Astrocyte (in vitro differentiated cells and primary cell): ENCODE results near the gene LMX1A. TPM values are rescaled to one million over a fixed set of nuclear protein-coding genes. Genes with fewer than 3 reads are reported as not detected.

Experiments used
- DNase-seq: peaks from one replicate; pipeline ENCODE4 v3.0.0-alpha.2; 2010; ENCODE audit warnings: low read depth
- FAIRE-seq: peaks from 2 replicates; lab custom pipeline; 2011; peaks lifted over from hg19 to GRCh38; lab: Jason Lieb, UNC
- H2AFZ ChIP-seq: 2 replicates; pipeline ENCODE4 v1.6.0; 2012; ENCODE audit warnings: low read depth, low read length, inconsistent platforms
- H3K27ac ChIP-seq: 2 replicates; pipeline ENCODE4 v1.5.1; 2011; ENCODE audit warnings: low read depth, low read length, inconsistent platforms
- H3K27me3 ChIP-seq: 2 replicates; pipeline ENCODE4 v1.6.0; 2011; ENCODE audit warnings: low read length, inconsistent platforms; ENCODE audit not compliant: insufficient read depth
- H3K36me3 ChIP-seq: 2 replicates; pipeline ENCODE4 v1.5.1; 2011; ENCODE audit warnings: low read length, inconsistent platforms; ENCODE audit not compliant: insufficient read depth
- H3K4me1 ChIP-seq: 2 replicates; pipeline ENCODE4 v1.5.1; 2011; ENCODE audit warnings: low read length, inconsistent platforms; ENCODE audit not compliant: insufficient read depth
- H3K4me2 ChIP-seq: 2 replicates; pipeline ENCODE4 v1.6.0; 2012; ENCODE audit warnings: low read length, inconsistent platforms
- H3K4me3 ChIP-seq: 2 replicates; pipeline ENCODE4 v1.5.1; 2011; ENCODE audit warnings: low read depth, mild to moderate bottlenecking, low read length, inconsistent platforms; ENCODE audit not compliant: insufficient read depth
- H3K79me2 ChIP-seq: 2 replicates; pipeline ENCODE4 v1.6.0; 2012; ENCODE audit warnings: mild to moderate bottlenecking, low read length, inconsistent platforms; ENCODE audit not compliant: insufficient read depth
- H3K9ac ChIP-seq: 2 replicates; pipeline ENCODE4 v1.6.0; 2012; ENCODE audit warnings: mild to moderate bottlenecking, low read length, inconsistent platforms
- H3K9me3 ChIP-seq: 2 replicates; pipeline ENCODE4 v1.5.1; 2012; ENCODE audit warnings: low read depth, mild to moderate bottlenecking, low read length, inconsistent platforms; ENCODE audit not compliant: insufficient read depth
- H4K20me1 ChIP-seq: 2 replicates; pipeline ENCODE4 v1.6.0; 2012; ENCODE audit warnings: low read length, inconsistent platforms; ENCODE audit not compliant: insufficient read depth
- H3K27ac Mint-ChIP-seq: one replicate; pipeline ENCODE4 v1.8.0; 2021; ENCODE audit warnings: mild to moderate bottlenecking, mixed read lengths; ENCODE audit not compliant: unreplicated experiment
- H3K27me3 Mint-ChIP-seq: one replicate; pipeline ENCODE4 v1.8.0; 2021; ENCODE audit warnings: low read depth, mixed read lengths; ENCODE audit not compliant: unreplicated experiment
- H3K36me3 Mint-ChIP-seq: one replicate; pipeline ENCODE4 v1.8.0; 2021; ENCODE audit warnings: low read depth, mixed read lengths; ENCODE audit not compliant: unreplicated experiment
- H3K4me1 Mint-ChIP-seq: one replicate; pipeline ENCODE4 v1.8.0; 2021; ENCODE audit warnings: low read depth, mixed read lengths; ENCODE audit not compliant: unreplicated experiment
- H3K4me3 Mint-ChIP-seq: one replicate; pipeline ENCODE4 v1.8.0; 2021; ENCODE audit warnings: mild to moderate bottlenecking, moderate library complexity, mixed read lengths; ENCODE audit not compliant: unreplicated experiment
- H3K9me3 Mint-ChIP-seq: one replicate; pipeline ENCODE4 v1.8.0; 2021; ENCODE audit warnings: mild to moderate bottlenecking, mixed read lengths; ENCODE audit not compliant: unreplicated experiment
- CTCF ChIP-seq: IDR thresholded peaks from 2 replicates; pipeline ENCODE4 v1.5.1; 2011; ENCODE audit warnings: low read depth, mild to moderate bottlenecking, inconsistent platforms, low read length, moderate library complexity; ENCODE audit not compliant: insufficient read depth
- EZH2 ChIP-seq: IDR thresholded peaks from 2 replicates; pipeline ENCODE4 v1.6.1; 2012; ENCODE audit warnings: mild to moderate bottlenecking, low read length, inconsistent platforms; ENCODE audit not compliant: insufficient read depth
- total RNA-seq: library from RNA; stranded (reverse); gene quantifications from 2 replicates; pipeline ENCODE4 v1.2.1, GENCODE V29; 2021

Gene LMX1A
- total RNA-seq, 1 donor from 2014 or later: not detected

- no peak overlapping the region for H3K4me2 ChIP-seq
- H3K4me1 Mint-ChIP-seq: no peaks in the 10 kb centered on the region
Measured at GRCh38 chr1:165216254-165216653, 140.3 kb downstream of the LMX1A start.

DNA sequence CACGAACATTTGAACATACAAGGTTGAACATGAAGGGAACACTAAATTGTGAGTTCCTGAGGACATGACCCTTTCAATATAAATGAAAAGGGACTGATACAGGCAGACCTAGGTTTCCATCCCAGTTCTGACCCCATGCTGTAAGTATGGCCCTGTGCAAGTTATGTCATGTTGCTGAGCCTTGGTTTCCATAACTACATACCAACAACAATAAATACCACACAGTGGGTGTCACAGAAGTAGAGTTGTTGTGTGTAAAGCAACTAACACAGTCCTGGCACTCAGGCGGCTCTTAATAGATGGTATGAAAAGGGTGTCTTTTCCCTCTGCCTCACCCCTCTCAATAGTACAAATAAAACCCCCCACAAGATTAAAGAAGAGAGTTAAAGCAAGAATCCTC lies 140.8 kb downstream of the LMX1A start:
- Histone ChIP-seq H3K36me3 (no peaks in the 10 kb centered on the region), H3K4me1 (no peaks in the 10 kb centered on the region), H4K20me1 (no peaks in the 10 kb centered on the region), H3K27ac (no peak overlapping the region), H3K9ac (no peak overlapping the region), H3K9me3 (no peaks in the 10 kb centered on the region), H2AFZ (no peak overlapping the region), H3K79me2 (no peaks in the 10 kb centered on the region), H3K4me3 (no peak overlapping the region), H3K27me3 (no peaks in the 10 kb centered on the region), H3K4me2 (no peak overlapping the region)
- peaks cover 3% of the 10 kb centered on the region for H3K9me3 Mint-ChIP-seq
- DNase-seq (no peak), FAIRE-seq (no peak)
- H3K27me3 Mint-ChIP-seq: peaks cover 32% of the 10 kb centered on the region
- H3K36me3 Mint-ChIP-seq: no peaks in the 10 kb centered on the region
- no peak overlapping the region for H3K4me3 Mint-ChIP-seq
- H3K27ac Mint-ChIP-seq: no peak overlapping the region
- no peaks in the 10 kb centered on the region for H3K4me1 Mint-ChIP-seq
- no peak for TF ChIP-seq EZH2
- TF ChIP-seq CTCF: no peak

More at GRCh38 chr1:165216254-165216653, 140.3 kb downstream of the LMX1A start:
- Mint-ChIP-seq H3K27ac (no peak overlapping the region), H3K9me3 (peaks cover 3% of the 10 kb centered on the region), H3K4me3 (no peak overlapping the region), H3K36me3 (no peaks in the 10 kb centered on the region), H3K27me3 (peaks cover 34% of the 10 kb centered on the region)
- FAIRE-seq (no peak), DNase-seq (no peak)
- H3K4me1 ChIP-seq: no peaks in the 10 kb centered on the region
- H3K9ac ChIP-seq: no peak overlapping the region
- no peak overlapping the region for H3K4me3 ChIP-seq
- H3K9me3 ChIP-seq: no peaks in the 10 kb centered on the region
- H3K27me3 ChIP-seq: no peaks in the 10 kb centered on the region
- H4K20me1 ChIP-seq: no peaks in the 10 kb centered on the region
- H2AFZ ChIP-seq: no peak overlapping the region
- TF ChIP-seq EZH2 (no peak), CTCF (no peak)
- H3K79me2 ChIP-seq: no peaks in the 10 kb centered on the region
- H3K36me3 ChIP-seq: no peaks in the 10 kb centered on the region
- H3K27ac ChIP-seq: no peak overlapping the region

GRCh38 chr1:165212229-165212628 lies 144.3 kb downstream of the LMX1A start:
- Histone ChIP-seq H3K27ac (no peak overlapping the region), H3K4me1 (no peaks in the 10 kb centered on the region), H3K9me3 (no peaks in the 10 kb centered on the region), H3K79me2 (no peaks in the 10 kb centered on the region), H3K4me2 (no peak overlapping the region), H3K4me3 (no peak overlapping the region), H2AFZ (no peak overlapping the region), H3K27me3 (no peaks in the 10 kb centered on the region), H3K9ac (no peak overlapping the region), H3K36me3 (no peaks in the 10 kb centered on the region), H4K20me1 (no peaks in the 10 kb centered on the region)
- Mint-ChIP-seq H3K4me3 (no peak overlapping the region), H3K36me3 (no peaks in the 10 kb centered on the region), H3K27me3 (peaks cover 19% of the 10 kb centered on the region), H3K9me3 (peaks cover 3% of the 10 kb centered on the region), H3K27ac (no peak overlapping the region), H3K4me1 (no peaks in the 10 kb centered on the region)
- TF ChIP-seq CTCF (no peak), EZH2 (no peak)
- DNase-seq (no peak), FAIRE-seq (no peak)
